ENCODE results near the gene SLC6A9.

GRCh38 chr1:43973981-43974442 lies 57.2 kb downstream of the SLC6A9 start:
- TF ChIP-seq CEBPB (IDR thresholded peaks at IDR 0.05; ENCODE audit: low read depth, low read length) (no peak), POLR2A (IDR thresholded peaks at IDR 0.05; ENCODE audit: control extremely low read depth in 1 of 2, low read depth in 2 of 2, low read length in 2 of 2) (no peak), CTBP2 (IDR thresholded peaks at IDR 0.05; ENCODE audit: borderline replicate concordance, insufficient read depth, insufficient read length, low read length) (no peak), EZH2 (IDR thresholded peaks at IDR 0.05; ENCODE audit: low read depth, low read length, severe bottlenecking) (no peak)
- TF ChIP-seq, protein P1, sequence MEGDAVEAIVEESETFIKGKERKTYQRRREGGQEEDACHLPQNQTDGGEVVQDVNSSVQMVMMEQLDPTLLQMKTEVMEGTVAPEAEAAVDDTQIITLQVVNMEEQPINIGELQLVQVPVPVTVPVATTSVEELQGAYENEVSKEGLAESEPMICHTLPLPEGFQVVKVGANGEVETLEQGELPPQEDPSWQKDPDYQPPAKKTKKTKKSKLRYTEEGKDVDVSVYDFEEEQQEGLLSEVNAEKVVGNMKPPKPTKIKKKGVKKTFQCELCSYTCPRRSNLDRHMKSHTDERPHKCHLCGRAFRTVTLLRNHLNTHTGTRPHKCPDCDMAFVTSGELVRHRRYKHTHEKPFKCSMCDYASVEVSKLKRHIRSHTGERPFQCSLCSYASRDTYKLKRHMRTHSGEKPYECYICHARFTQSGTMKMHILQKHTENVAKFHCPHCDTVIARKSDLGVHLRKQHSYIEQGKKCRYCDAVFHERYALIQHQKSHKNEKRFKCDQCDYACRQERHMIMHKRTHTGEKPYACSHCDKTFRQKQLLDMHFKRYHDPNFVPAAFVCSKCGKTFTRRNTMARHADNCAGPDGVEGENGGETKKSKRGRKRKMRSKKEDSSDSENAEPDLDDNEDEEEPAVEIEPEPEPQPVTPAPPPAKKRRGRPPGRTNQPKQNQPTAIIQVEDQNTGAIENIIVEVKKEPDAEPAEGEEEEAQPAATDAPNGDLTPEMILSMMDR (IDR thresholded peaks at IDR 0.05; ENCODE audit: control extremely low read depth in 1 of 3, insufficient read depth in 1 of 3, low read depth in 1 of 3, low read length in 3 of 3): no peak

Data from H1 (cell line).